Skeletal muscle satellite cell (primary cell): ENCODE results near the gene ZNF622.
A peak's percentile ranks its signal among the peaks of the same experiment; 100 is the strongest.

ENCODE experiments used
- H3K27me3 ChIP-seq: 2 replicates; pipeline ENCODE4 v1.7.0; 2013; ENCODE audit warnings: low read length; ENCODE audit not compliant: control insufficient read depth, insufficient read depth
- H3K36me3 ChIP-seq: 2 replicates; pipeline ENCODE4 v1.7.0; 2013; ENCODE audit warnings: mild to moderate bottlenecking, control low read depth, low read length; ENCODE audit not compliant: insufficient read depth
- H3K4me1 ChIP-seq: 2 replicates; pipeline ENCODE4 v1.7.0; 2013; ENCODE audit warnings: low read length; ENCODE audit not compliant: control insufficient read depth, insufficient read depth
- H3K4me2 ChIP-seq: 2 replicates; pipeline ENCODE4 v1.7.0; 2013; ENCODE audit warnings: mild to moderate bottlenecking, low read length
- H3K4me3 ChIP-seq: 2 replicates; pipeline ENCODE4 v1.7.0; 2013; ENCODE audit warnings: low read length
- H3K9ac ChIP-seq: 2 replicates; pipeline ENCODE4 v1.7.0; 2013; ENCODE audit warnings: mild to moderate bottlenecking, low read depth, low read length, moderate library complexity
- H3K9me3 ChIP-seq: replicated peaks from 2 replicates; pipeline ENCODE4 v1.7.0; 2013; ENCODE audit warnings: mild to moderate bottlenecking, control low read depth, low read length

ZNF622 gene

GRCh38 chr5:16493261-16493660, 27.7 kb upstream of the ZNF622 start:
- Histone ChIP-seq H3K4me1 (peaks cover 11% of the 10 kb centered on the region), H3K27me3 (no peaks in the 10 kb centered on the region), H3K4me2 (peak overlapping the region; percentile 33), H3K36me3 (no peaks in the 10 kb centered on the region), H3K4me3 (no peak overlapping the region), H3K9me3 (no peaks in the 10 kb centered on the region), H3K9ac (peak overlapping the region; percentile 67)

DNA sequence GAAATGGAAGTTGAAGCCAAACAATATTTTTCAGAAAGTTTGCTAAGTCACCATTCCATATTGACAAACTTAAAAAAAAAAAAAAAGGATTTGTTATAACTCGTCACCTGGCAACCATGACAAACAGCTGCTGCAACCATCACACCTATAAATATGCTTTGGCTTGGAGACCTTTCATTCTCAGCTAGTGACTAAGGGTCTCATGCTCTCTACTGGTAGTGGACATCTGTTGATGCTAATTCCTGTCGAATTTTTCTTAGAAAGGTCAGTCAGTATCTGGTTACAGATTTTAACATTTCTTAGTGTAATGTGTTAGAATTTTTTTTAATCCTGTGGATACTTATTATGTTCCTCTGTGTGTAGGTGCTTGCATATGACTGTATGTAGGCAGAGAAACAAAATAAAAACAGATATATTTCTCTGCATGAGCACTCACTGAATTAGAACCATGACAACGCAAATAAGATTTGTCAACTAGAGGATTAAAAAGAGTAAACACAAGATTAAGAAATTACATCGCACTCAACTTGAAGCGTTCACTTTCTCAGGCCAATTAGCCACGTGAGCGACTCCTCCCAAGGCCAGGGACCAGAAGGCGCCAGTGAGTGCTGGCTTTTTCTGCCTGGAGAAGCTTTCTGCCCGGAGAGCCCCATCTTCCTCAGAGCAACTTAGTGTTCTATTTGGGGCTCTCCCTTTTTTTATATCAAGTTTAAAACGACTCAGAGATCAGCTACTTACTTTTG, 27.0 kb upstream of the ZNF622 start:
- Histone ChIP-seq H3K4me2 (peak overlapping the region; percentile 33), H3K9ac (peak overlapping the region; percentile 67), H3K9me3 (no peaks in the 10 kb centered on the region), H3K36me3 (no peaks in the 10 kb centered on the region), H3K4me3 (no peak overlapping the region), H3K27me3 (peaks cover 3% of the 10 kb centered on the region), H3K4me1 (peaks cover 11% of the 10 kb centered on the region)

DNA sequence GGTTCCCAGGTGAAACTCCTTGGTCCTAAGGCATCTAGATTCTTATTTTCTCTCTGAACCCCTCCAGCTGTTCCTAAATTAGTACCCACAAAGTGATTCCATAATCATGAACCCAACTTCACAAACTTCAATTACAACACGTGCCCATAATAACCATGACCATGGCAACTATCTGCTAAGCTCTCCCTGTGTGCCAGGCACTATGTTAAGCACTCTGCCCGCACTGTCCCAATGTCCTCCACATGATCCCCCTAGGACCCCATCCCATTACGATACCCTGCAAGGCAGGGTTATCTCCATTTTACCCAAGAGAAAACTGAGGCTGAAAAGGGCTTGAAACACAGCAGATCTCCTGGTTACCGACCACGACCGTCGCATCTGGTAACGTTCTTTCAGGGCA, 25.3 kb upstream of the ZNF622 start:
- no peak overlapping the region for H3K4me2 ChIP-seq
- no peaks in the 10 kb centered on the region for H3K36me3 ChIP-seq
- H3K4me1 ChIP-seq, result peaks cover 11% of the 10 kb centered on the region
- no peak overlapping the region for H3K4me3 ChIP-seq
- H3K9me3 ChIP-seq, result no peaks in the 10 kb centered on the region
- H3K27me3 ChIP-seq, result peaks cover 3% of the 10 kb centered on the region
- no peak overlapping the region for H3K9ac ChIP-seq

DNA sequence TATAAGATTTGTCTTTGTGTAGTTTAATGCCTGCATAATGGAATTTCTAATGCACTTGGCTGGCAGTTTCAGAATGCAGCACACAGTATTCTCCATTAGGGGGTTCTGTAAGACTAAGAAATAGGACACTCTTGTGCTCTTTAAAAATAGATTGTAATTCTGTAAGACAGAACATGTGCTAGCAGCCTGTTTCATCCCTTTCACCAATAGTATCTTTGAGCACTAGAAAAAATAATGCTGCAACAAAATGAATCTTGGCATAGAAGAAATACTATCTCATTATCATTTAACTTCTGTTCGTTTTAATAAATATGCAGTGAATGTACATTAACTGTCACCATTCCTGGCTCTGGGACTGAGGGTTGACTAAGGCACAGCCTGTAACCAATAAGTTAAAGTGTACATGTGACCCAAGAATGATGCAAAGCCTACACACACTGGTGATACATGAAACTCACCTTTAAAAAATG, 23.8 kb upstream of the ZNF622 start:
- peaks cover 3% of the 10 kb centered on the region for H3K27me3 ChIP-seq

GRCh38 chr5:16487456-16487855, 21.9 kb upstream of the ZNF622 start:
- Histone ChIP-seq H3K4me1 (no peaks in the 10 kb centered on the region), H3K9ac (no peak overlapping the region), H3K27me3 (peaks cover 3% of the 10 kb centered on the region), H3K4me2 (no peak overlapping the region), H3K9me3 (no peaks in the 10 kb centered on the region), H3K4me3 (no peak overlapping the region), H3K36me3 (no peaks in the 10 kb centered on the region)

More for the DNA sequence above, 23.8 kb upstream of the ZNF622 start:
- no peak overlapping the region for H3K4me3 ChIP-seq
- peaks cover 11% of the 10 kb centered on the region for H3K4me1 ChIP-seq
- H3K4me2 ChIP-seq, result no peak overlapping the region
- no peak overlapping the region for H3K9ac ChIP-seq
- no peaks in the 10 kb centered on the region for H3K36me3 ChIP-seq
- H3K9me3 ChIP-seq, result no peaks in the 10 kb centered on the region

DNA sequence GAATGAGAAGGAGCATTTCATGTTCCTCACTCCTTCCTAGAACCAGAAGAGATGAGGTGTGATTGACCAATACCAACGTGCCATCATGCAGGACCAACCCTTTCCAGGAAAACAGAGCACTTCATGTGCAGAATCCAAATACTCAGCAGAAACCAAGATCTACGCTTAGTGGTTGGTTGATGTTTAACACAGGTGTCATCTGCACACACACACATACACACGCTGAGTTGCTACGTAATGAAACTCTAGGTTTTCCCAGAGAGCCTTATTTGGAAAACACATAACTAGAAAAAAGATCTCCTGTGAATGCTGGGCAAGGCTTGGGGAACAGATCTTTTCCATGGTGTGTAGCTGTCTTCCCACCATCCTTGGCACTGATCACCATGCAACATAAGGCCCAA, 21.1 kb upstream of the ZNF622 start:
- Histone ChIP-seq H3K9ac (no peak overlapping the region), H3K4me3 (no peak overlapping the region), H3K4me1 (no peaks in the 10 kb centered on the region), H3K4me2 (no peak overlapping the region), H3K27me3 (peaks cover 3% of the 10 kb centered on the region), H3K36me3 (no peaks in the 10 kb centered on the region), H3K9me3 (no peaks in the 10 kb centered on the region)

DNA sequence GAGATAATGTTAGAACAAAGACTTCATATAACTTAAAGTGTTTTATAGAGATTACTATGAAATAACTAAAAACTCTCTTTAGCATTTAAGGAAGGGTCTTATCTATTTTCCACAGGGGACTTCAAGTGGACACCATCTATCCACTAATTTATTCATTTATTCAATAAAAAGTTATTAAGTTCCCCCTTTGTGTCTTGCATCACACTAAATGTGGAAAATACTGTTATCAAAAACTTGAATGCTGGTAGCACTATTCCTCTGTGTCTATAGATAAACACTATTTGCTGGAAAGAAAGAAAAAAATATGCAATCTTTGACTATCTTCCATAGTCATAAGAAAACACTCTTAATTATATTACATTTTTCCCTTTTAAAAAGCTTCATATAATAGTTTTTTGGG, 20.1 kb upstream of the ZNF622 start:
- Histone ChIP-seq H3K9me3 (no peaks in the 10 kb centered on the region), H3K4me1 (no peaks in the 10 kb centered on the region), H3K27me3 (peaks cover 3% of the 10 kb centered on the region), H3K4me3 (no peak overlapping the region), H3K4me2 (no peak overlapping the region), H3K36me3 (no peaks in the 10 kb centered on the region), H3K9ac (no peak overlapping the region)

DNA sequence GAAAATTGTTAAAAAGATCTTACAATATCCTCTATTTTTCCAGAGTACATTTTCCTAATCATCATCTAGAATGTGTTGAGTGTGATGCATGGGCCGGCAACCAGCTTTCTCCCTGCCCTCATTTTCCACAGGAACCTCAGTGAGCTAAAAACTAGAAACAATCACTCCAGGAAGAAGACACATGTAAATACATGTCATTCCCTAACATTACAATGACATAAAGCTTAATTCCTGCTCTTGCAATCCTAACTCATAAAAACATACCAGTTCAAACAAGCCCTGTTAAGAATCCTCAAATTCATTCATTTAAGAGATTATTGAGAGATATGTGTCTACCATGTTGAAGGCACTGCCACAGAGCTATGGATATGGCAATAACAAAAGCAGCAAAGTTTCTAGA, 18.5 kb upstream of the ZNF622 start:
- H3K9me3 ChIP-seq, result no peaks in the 10 kb centered on the region
- no peaks in the 10 kb centered on the region for H3K36me3 ChIP-seq
- no peak overlapping the region for H3K4me3 ChIP-seq

GRCh38 chr5:16483361-16483760, 17.8 kb upstream of the ZNF622 start:
- H3K4me3 ChIP-seq, result no peak overlapping the region
- H3K4me1 ChIP-seq, result no peaks in the 10 kb centered on the region
- no peaks in the 10 kb centered on the region for H3K9me3 ChIP-seq
- no peaks in the 10 kb centered on the region for H3K36me3 ChIP-seq
- no peak overlapping the region for H3K9ac ChIP-seq
- H3K4me2 ChIP-seq, result no peak overlapping the region
- H3K27me3 ChIP-seq, result peaks cover 3% of the 10 kb centered on the region

More for the DNA sequence above, 18.5 kb upstream of the ZNF622 start:
- H3K27me3 ChIP-seq, result peaks cover 3% of the 10 kb centered on the region
- H3K4me2 ChIP-seq, result no peak overlapping the region
- H3K9ac ChIP-seq, result no peak overlapping the region
- H3K4me1 ChIP-seq, result no peaks in the 10 kb centered on the region

DNA sequence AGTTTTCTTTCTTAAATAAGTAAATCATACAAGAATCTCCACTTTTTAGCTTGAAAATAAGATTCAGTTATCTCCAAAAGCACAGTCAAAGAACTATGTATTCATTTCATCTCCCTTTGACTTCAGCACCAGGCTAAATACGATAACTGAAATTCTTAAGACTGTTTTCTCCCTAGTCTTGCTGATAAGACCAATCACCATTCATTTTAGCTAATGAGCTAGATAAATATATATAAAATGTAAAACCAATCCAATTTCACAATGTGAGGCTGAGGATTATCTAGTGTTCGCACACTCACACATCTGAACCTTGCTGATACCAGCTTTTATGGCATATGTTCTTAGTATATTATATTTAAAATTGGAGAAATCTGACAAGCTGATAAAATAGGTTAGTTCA, 17.3 kb upstream of the ZNF622 start:
- Histone ChIP-seq H3K36me3 (no peaks in the 10 kb centered on the region), H3K27me3 (peaks cover 1% of the 10 kb centered on the region), H3K4me3 (no peak overlapping the region), H3K4me1 (no peaks in the 10 kb centered on the region), H3K9me3 (no peaks in the 10 kb centered on the region), H3K9ac (no peak overlapping the region), H3K4me2 (no peak overlapping the region)

GRCh38 chr5:16480821-16481538, 15.4 kb upstream of the ZNF622 start:
- H3K4me1 ChIP-seq, result no peaks in the 10 kb centered on the region
- H3K9me3 ChIP-seq, result no peaks in the 10 kb centered on the region
- no peak overlapping the region for H3K4me3 ChIP-seq
- H3K27me3 ChIP-seq, result no peaks in the 10 kb centered on the region
- no peak overlapping the region for H3K9ac ChIP-seq
- H3K36me3 ChIP-seq, result no peaks in the 10 kb centered on the region
- H3K4me2 ChIP-seq, result no peak overlapping the region

DNA sequence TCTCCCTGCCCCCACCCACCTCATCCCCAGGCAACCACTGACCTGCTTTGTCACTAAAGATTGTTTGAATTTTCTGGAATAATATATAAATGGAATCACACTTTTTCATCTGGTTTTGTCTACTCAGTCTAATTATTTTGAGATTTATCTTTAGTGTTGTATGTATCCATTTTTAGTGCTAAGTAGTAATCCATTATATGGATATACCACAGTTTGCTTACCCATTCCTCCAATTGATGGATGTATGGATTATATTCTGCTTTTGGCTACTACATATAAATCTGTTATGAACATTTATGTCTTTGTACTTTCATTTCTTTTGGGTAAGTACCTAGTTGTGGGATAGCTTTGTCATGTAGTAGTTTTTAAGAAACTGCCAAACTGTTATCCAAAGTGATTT, 14.5 kb upstream of the ZNF622 start:
- no peaks in the 10 kb centered on the region for H3K27me3 ChIP-seq

More for the DNA sequence above, 14.5 kb upstream of the ZNF622 start:
- H3K9ac ChIP-seq, result no peak overlapping the region
- H3K4me1 ChIP-seq, result no peaks in the 10 kb centered on the region
- H3K4me3 ChIP-seq, result no peak overlapping the region
- no peaks in the 10 kb centered on the region for H3K36me3 ChIP-seq
- H3K9me3 ChIP-seq, result no peaks in the 10 kb centered on the region
- no peak overlapping the region for H3K4me2 ChIP-seq
